ENCODE measurements around the gene GATAD1.

DNA sequence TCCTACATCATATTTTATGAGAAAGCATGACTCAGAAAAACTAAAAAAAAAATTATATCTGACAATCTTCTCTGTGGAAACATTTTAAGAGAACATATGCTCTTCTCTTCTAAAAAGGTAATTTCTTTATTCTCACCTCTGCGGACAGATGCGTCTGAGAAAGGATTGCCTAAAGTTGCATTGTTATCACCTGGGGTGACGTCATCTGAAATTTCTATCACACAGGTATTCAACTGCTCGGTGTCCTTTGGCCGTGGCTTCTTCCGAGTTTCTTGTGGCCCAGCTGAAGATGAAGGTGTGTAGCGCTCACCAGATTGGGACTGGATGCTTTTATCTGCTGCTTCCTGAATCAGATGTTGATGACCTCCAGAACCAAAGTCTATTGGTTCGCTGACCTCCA is 14.3 kb upstream of the GATAD1 start:
- TF ChIP-seq, protein P1, sequence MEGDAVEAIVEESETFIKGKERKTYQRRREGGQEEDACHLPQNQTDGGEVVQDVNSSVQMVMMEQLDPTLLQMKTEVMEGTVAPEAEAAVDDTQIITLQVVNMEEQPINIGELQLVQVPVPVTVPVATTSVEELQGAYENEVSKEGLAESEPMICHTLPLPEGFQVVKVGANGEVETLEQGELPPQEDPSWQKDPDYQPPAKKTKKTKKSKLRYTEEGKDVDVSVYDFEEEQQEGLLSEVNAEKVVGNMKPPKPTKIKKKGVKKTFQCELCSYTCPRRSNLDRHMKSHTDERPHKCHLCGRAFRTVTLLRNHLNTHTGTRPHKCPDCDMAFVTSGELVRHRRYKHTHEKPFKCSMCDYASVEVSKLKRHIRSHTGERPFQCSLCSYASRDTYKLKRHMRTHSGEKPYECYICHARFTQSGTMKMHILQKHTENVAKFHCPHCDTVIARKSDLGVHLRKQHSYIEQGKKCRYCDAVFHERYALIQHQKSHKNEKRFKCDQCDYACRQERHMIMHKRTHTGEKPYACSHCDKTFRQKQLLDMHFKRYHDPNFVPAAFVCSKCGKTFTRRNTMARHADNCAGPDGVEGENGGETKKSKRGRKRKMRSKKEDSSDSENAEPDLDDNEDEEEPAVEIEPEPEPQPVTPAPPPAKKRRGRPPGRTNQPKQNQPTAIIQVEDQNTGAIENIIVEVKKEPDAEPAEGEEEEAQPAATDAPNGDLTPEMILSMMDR (conservative IDR thresholded peaks at IDR 0.05 in 1 of 2, IDR thresholded peaks at IDR 0.05 in 1 of 2; ENCODE audit: extremely low read depth in 1 of 2, insufficient read depth in 1 of 2, low read depth in 1 of 2, low read length in 2 of 2) = no peak
- TF ChIP-seq EZH2 (IDR thresholded peaks at IDR 0.05; ENCODE audit: borderline replicate concordance, low read length) = no peak
